Common myeloid progenitor, CD34-positive (primary cell): Measurements from ENCODE around the gene PTRH1.

Experiments used
- CTCF ChIA-PET: fragments of 350-600 bp; sonication (Branson Sonifier 250); formaldehyde crosslinking; loops from one replicate; lab custom pipeline; 2021; ENCODE audit warnings: antibody characterized with exemption; lab: Charles Lee
- POLR2A ChIA-PET: fragments of 350-600 bp; sonication (Branson Sonifier 250); formaldehyde crosslinking; loops from one replicate; lab custom pipeline; 2021; ENCODE audit warnings: antibody characterized with exemption; lab: Charles Lee
- DNase-seq, 3 donors: peaks; one replicate each; pipeline versions ENCODE4 v3.0.0 to v3.0.0-alpha.2; 2013
- H3K27ac ChIP-seq, 2 experiments: 1 replicate in 1 of 2; 2 replicates in 1 of 2; pipeline ENCODE4 v1.7.0; 2013; ENCODE audit warnings: inconsistent platforms in 2 of 2, low read length in 2 of 2, mild to moderate bottlenecking in 2 of 2, low read depth in 1 of 2, moderate library complexity in 1 of 2; ENCODE audit not compliant: severe bottlenecking in 2 of 2, insufficient read depth in 1 of 2, poor library complexity in 1 of 2
- H3K27me3 ChIP-seq, 5 experiments: replicated peaks in 2 of 5; 1 replicate in 3 of 5; 2 replicates in 2 of 5; pipeline versions ENCODE4 v1.6.1 to v1.7.0; 2013; ENCODE audit warnings: low read length in 4 of 5, mild to moderate bottlenecking in 2 of 5, moderate library complexity in 2 of 5, inconsistent platforms in 1 of 5; ENCODE audit not compliant: insufficient read depth in 5 of 5, control insufficient read depth in 4 of 5
- H3K36me3 ChIP-seq, 4 experiments: 1 replicate in 2 of 4; 2 replicates in 2 of 4; pipeline versions ENCODE4 v1.6.1 to v1.7.0; 2013; ENCODE audit warnings: low read length in 3 of 4, control low read depth in 1 of 4, mild to moderate bottlenecking in 1 of 4; ENCODE audit not compliant: control insufficient read depth in 4 of 4, insufficient read depth in 4 of 4
- H3K4me1 ChIP-seq, 4 experiments: 1 replicate in 3 of 4; 2 replicates in 1 of 4; pipeline versions ENCODE4 v1.6.1 to v1.7.1; 2013; ENCODE audit warnings: low read length in 3 of 4, mild to moderate bottlenecking in 3 of 4, control low read depth in 1 of 4, inconsistent platforms in 1 of 4, moderate library complexity in 1 of 4; ENCODE audit not compliant: control insufficient read depth in 4 of 4, insufficient read depth in 4 of 4; ENCODE audit errors: control extremely low read depth in 1 of 4
- H3K4me3 ChIP-seq, 7 experiments: 1 replicate in 4 of 7; 2 replicates in 3 of 7; pipeline versions ENCODE4 v1.5.1 to v1.7.0; 2013; ENCODE audit warnings: mild to moderate bottlenecking in 7 of 7, low read length in 6 of 7, moderate library complexity in 6 of 7, inconsistent platforms in 2 of 7, low read depth in 2 of 7, control low read depth in 1 of 7; ENCODE audit not compliant: insufficient read depth in 4 of 7, control insufficient read depth in 1 of 7; ENCODE audit errors: extremely low read depth in 1 of 7
- H3K9me3 ChIP-seq, 5 experiments: 1 replicate in 4 of 5; 2 replicates in 1 of 5; pipeline versions ENCODE4 v1.6.1 to v1.7.1; 2013; ENCODE audit warnings: low read length in 4 of 5, mild to moderate bottlenecking in 2 of 5, inconsistent platforms in 1 of 5, low read depth in 1 of 5, moderate library complexity in 1 of 5; ENCODE audit not compliant: control insufficient read depth in 4 of 5, insufficient read depth in 2 of 5; ENCODE audit errors: control extremely low read depth in 1 of 5
- WGBS: methylation state at CpG from one replicate; pipeline ENCODE4 v1.1.5; 2013; ENCODE audit not compliant: insufficient coverage; 5-methylcytosine and 5-hydroxymethylcytosine counted together

PTRH1 gene

GRCh38 chr9:127706836-127707241 is 8.6 kb downstream of the PTRH1 start, which contains the start of gene CFAP157:
Gene CFAP157 (plus strand): TSS chr9:127706988. CDS start chr9:127707032, 44 bp downstream.
- DNase-seq = peak in 2 of 3 donors; percentile 53 to 54
- H3K27ac ChIP-seq = no peak within 1 kb of the TSS
- 89% methylated on average over 9 of the region's 11 CpGs for WGBS
- POLR2A ChIA-PET = interaction anchor here (0.5 kb wide), 1 partner anchor 123 kb away, joined by 3 read pairs; no protein-coding TSS in a partner anchor
- H3K4me3 ChIP-seq = peak within 1 kb of the TSS in 1 of 7 experiments; percentile 10
- no peaks in the 10 kb centered on the region for H3K36me3 ChIP-seq
- H3K27me3 ChIP-seq = peaks cover 0 to 2% (median 0%) of the 10 kb centered on the region in 5 experiments
- H3K9me3 ChIP-seq = peaks cover 0 to 5% (median 0%) of the 10 kb centered on the region in 5 experiments
- CTCF ChIA-PET = interaction anchor here (1.0 kb wide), 1 partner anchor 202 kb away, joined by 3 read pairs; no protein-coding TSS in a partner anchor
- H3K4me1 ChIP-seq = peaks cover 0 to 21% (median 18%) of the 10 kb centered on the region in 4 experiments

GRCh38 chr9:127705577-127706379 is 9.7 kb downstream of the PTRH1 start:
- Histone ChIP-seq H3K36me3 (no peaks in the 10 kb centered on the region), H3K9me3 (peaks cover 0 to 5% (median 0%) of the 10 kb centered on the region in 5 experiments), H3K4me3 (no peak overlapping the region), H3K27me3 (peaks cover 0 to 2% (median 0%) of the 10 kb centered on the region in 5 experiments), H3K27ac (no peak overlapping the region), H3K4me1 (peaks cover 0 to 11% (median 8%) of the 10 kb centered on the region in 4 experiments)
- POLR2A ChIA-PET = no interaction called here
- DNase-seq = no peak
- CTCF ChIA-PET = interaction anchor here (0.7 to 1.6 kb wide), 3 partner anchors 8 to 201 kb away, joined by 3 to 5 read pairs (median 3); no protein-coding TSS in a partner anchor
- 99% methylated on average over 7 of the region's 12 CpGs for WGBS

GRCh38 chr9:127703289-127703946 is 12.0 kb downstream of the PTRH1 start:
- Histone ChIP-seq H3K27ac (no peak overlapping the region), H3K27me3 (no peaks in the 10 kb centered on the region), H3K4me1 (peaks cover 0 to 17% (median 12%) of the 10 kb centered on the region in 4 experiments), H3K9me3 (no peaks in the 10 kb centered on the region), H3K36me3 (no peaks in the 10 kb centered on the region), H3K4me3 (no peak overlapping the region)
- CTCF ChIA-PET = interaction anchor here (1.2 to 2.0 kb wide), 3 partner anchors 12 to 113 kb away, joined by 3 to 4 read pairs (median 3); partner anchors contain the start of genes PTRH1, TOR2A and TTC16
- POLR2A ChIA-PET = no interaction called here
- WGBS = 88% methylated on average over 7 of the region's 9 CpGs
- DNase-seq = no peak

DNA sequence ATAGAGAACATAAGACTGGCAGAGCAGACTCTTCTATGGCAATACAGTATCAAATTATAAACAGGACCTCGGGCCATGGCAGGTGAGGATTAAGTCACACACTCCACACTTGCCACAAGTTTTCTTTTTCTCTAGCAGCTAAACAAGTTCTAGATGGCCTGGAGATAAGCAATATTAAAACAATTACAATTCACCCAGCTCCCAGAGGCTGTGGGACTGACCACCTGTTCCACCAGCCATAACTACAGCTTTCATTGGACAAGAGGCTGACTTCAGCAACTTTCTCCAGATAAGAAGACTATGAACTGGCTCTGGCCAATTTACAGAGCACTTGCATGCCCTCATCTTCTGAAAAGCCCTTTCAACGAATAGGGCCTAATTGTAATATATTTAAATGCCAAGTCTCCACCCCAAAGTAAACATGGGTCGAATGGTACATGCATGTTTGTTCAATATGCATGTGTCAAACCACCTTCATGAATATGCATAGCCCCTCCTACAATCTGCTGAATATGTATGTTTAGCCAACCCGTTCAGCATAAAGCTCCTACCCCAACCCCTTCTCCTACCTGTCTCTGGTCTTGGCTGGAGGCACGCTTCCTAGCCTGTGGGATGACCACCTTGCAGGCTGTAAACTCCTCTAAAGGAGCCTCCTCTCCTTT is 14.7 kb downstream of the PTRH1 start:
- ChIA-PET POLR2A (no interaction called here), CTCF (interaction anchor here (1.4 kb wide), 1 partner anchor 10 kb away, joined by 3 read pairs; no protein-coding TSS in a partner anchor)
- Histone ChIP-seq H3K36me3 (no peaks in the 10 kb centered on the region), H3K9me3 (no peaks in the 10 kb centered on the region), H3K27me3 (no peaks in the 10 kb centered on the region), H3K4me3 (no peak overlapping the region), H3K27ac (no peak overlapping the region), H3K4me1 (peaks cover 0 to 6% (median 5%) of the 10 kb centered on the region in 4 experiments)
- WGBS = 100% methylated on average over 4 of the region's 5 CpGs
- no peak for DNase-seq

- Histone ChIP-seq H3K27me3 (no peaks in the 10 kb centered on the region), H3K9me3 (no peaks in the 10 kb centered on the region), H3K36me3 (no peaks in the 10 kb centered on the region), H3K27ac (peak overlapping the region in 1 of 2 experiments; percentile 50), H3K4me1 (peaks cover 0 to 6% (median 5%) of the 10 kb centered on the region in 4 experiments), H3K4me3 (no peak overlapping the region)
- POLR2A ChIA-PET = interaction anchor here (0.6 kb wide), 1 partner anchor 9 kb away, joined by 3 read pairs; no protein-coding TSS in a partner anchor
- WGBS = 80% methylated on average over 2 of the region's 2 CpGs
- no peak for DNase-seq
- CTCF ChIA-PET = no interaction called here
Observed at GRCh38 chr9:127700140-127700539, 15.3 kb downstream of the PTRH1 start.

- Histone ChIP-seq H3K27ac (peak overlapping the region in 1 of 2 experiments; percentile 50), H3K4me1 (peaks cover 0 to 6% (median 5%) of the 10 kb centered on the region in 4 experiments), H3K27me3 (no peaks in the 10 kb centered on the region), H3K9me3 (no peaks in the 10 kb centered on the region), H3K4me3 (peak overlapping the region in 6 of 7 experiments; percentile 28 to 73 (median 50)), H3K36me3 (no peaks in the 10 kb centered on the region)
- ChIA-PET CTCF (no interaction called here), POLR2A (no interaction called here)
- DNase-seq = peak; percentile 92 to 94 (median 94)
- WGBS = 11% methylated on average over 35 of the region's 41 CpGs
Observed at GRCh38 chr9:127698985-127699670, 16.3 kb downstream of the PTRH1 start.
